Stimulated activated CD8-positive, alpha-beta memory T cell treated with anti-CD3 and anti-CD28 coated beads, Interleukin-15, amount 100 ng/mL, for 48 hours (primary cell): ENCODE results near the gene HSPB9.

Source experiments
- DNase-seq, 2 donors: peaks; one replicate each; pipeline ENCODE4 v3.0.0-alpha.2; 2020; ENCODE audit warnings: low read depth in 2 of 2

HSPB9 gene

GRCh38 chr17:42122371-42123303 lies at the start of gene HSPB9:
TSS of gene HSPB9 (plus strand) at chr17:42122804. CDS start at chr17:42122851, 47 bp downstream.
- no peak for DNase-seq

- DNase-seq = no peak
Measured at GRCh38 chr17:42075789-42076188, 46.8 kb upstream of the HSPB9 start.

DNA sequence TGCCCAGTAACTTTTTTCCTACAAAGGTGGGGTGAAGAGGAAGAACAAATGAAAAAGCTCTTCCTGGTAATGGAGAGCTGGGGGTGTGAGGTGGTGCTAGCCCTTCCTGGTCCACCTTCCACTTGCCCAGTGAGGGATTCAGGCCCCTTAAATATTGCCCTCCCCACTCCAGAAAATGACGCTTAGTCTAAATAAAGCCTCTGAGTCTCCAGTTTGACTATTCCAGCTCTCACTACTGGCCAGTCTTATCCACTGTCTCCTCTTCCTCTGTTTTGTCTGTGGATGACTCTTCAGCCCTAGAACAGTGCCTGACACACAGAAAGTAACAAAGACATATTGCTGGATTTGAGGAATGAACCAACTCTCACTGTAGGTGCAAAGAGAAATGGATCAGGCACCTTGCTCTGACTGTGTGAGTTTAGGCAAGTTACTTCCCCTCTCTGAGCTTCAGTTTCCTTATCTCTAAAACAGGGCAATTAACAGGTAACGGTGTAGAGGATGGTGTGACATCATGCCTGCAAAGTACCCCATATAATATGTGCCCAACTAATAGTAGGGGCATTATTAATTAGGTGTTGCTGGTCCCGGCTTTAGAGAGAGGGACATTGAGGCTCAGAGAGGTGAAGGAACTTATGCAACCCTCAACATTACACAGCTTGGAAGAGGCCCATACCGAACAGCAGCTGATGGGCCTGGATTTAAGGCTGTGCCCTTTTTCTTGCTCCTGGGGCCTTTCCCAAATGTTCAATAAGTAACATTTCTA lies 45.6 kb upstream of the HSPB9 start:
- DNase-seq = no peak

GRCh38 chr17:42077755-42078154 lies 44.8 kb upstream of the HSPB9 start:
- no peak for DNase-seq

GRCh38 chr17:42078396-42079043 lies 44.1 kb upstream of the HSPB9 start:
- no peak for DNase-seq

GRCh38 chr17:42079541-42079940 lies 43.1 kb upstream of the HSPB9 start:
- no peak for DNase-seq

GRCh38 chr17:42081516-42082129 lies 41.0 kb upstream of the HSPB9 start:
- DNase-seq = no peak

DNA sequence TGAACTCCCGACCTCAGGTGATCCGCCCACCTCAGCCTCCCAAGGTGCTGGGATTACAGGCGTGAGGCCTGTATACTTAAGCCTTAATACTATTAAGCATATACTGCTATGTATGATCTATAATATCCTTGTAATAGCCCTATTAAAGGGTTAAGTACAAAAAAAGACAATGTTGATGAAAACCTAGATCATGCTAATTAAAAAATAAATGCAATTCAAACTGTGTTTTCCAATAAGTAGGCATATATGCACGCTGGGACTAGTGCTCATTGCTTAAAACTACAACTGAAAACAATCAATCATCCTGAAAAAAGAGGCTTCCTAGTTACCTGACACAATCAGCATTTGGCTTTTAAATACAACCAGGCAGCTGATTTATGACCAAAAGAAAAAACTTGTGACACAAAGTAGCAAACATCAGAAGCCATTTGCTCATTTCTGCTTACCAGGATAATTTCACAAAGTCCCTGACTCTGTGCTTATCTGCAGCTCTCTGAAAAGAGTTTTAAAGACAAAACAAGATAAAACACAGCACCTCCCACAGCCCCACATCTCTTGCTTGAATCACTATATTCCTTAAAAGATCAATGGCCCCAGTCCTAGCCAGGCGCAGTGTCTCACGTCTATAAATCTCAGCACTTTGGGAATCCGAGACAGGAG lies 35.4 kb upstream of the HSPB9 start:
- DNase-seq = no peak

DNA sequence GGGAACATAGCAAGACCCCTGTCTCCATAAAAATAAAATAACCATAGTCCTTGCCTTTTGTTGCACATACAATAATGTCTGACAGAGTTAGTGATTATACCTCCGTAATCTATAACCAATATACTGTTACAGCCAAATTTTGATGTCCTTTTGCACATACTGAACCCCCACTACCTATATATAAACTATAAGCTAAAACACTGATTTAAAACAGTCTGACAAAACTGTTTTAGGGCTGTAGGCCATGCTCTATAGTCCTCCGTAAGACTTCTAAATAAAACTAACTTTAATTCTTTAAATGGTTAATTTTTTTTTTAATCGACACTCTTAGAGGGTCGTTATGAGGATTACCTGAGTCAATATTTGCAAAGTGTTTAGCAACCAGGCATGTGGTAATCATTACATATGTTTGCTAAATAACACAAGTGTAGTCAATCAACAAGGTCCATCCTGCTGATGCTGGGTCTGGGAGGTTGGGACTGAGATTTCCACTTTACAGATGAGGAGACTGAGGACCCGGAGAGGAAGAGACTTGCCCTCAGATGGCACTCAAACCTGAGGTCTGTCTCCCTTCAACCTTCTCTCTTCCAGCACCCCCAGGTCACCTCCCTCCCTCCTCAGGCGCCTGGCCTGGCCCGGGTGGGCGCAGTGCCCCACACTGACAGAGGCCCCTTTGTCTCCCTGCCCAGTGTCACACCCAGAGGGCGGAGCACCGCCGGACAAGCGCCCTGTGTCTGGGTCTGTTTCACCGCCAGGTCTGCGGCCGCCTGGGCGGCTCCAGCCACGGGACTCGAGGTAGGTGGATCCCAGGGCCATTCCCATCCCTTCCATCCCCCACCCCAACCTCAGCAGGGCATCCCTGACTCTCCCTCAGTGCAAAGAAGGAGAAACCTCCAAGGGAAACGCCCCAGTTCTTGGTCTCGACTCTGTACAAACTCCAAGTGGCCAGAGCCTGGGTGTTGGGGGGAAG lies 34.6 kb upstream of the HSPB9 start:
- no peak for DNase-seq

- no peak for DNase-seq
Measured at GRCh38 chr17:42088736-42089135, 33.9 kb upstream of the HSPB9 start.

DNA sequence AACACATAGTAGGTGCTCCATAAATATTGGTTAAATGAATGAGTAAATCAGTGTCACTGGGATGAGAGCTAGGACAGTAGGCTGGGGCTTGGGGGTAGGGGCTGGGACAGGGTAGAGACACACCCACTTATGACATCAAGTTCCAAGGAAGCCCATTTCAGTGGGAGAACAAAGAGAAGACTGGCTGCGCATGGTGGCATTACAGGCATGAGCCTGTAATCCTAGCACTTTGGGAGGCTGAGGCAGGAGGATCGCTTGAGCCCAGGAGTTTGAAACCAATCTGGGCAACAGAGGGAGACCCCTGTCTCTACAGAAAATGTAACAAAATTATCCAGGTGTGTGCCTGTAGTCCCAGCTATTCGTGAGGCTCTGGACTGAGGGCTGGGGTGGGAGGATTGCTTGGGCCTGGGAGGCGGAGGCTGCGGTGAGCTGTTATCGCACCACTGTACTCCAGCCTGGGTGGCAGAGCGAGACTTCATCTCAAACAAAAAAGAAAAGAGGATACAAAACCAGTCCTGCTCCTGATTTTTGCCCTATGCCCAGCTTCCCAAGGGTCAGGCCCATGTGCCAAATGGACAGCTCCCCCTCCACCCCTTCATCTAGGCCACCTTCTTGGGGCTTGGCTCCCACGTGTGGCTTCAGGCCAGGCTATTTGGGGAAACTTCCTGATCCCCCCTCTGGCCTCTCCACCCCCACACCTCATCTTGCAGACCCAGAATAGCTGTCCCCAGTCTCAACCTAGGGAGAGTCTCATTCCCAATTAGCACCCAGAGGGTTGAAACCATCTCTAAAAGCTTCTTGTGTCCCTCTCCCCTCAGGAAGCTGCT lies 31.4 kb upstream of the HSPB9 start:
- no peak for DNase-seq

- no peak for DNase-seq
Measured at GRCh38 chr17:42092939-42093338, 29.7 kb upstream of the HSPB9 start.

DNA sequence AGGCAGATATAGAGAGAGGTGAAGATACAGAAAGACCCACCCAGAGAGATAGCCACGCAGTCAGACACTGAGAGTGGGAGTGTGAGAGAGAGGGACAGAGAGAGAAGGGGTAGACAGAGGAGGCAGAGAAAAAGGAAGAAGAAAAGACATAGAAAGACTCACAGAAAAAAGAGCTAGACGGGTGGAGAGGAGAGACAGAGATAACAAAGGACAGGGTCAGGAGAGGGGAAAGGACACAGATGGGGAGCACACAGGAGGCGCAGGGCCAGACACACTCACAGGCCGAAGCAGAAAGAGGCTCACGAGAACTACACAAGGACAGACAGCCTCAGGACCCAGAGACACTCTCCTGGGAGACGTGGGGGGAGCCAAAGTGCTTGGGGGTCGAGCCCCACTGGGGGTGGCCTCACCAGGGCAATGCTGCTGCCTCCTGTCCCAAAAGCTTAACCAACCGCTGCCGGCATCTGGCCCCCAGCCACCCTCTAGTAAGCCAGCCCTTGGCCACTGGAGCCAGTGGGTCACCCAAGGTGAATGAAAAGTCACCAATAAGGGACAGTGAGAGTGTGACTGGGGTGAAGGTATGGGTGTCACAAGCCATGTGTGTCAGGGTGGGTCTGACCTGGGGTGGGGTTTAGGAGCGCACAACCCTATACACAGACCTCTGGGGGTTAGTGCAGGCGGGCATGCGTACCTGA lies 28.1 kb upstream of the HSPB9 start:
- no peak for DNase-seq

DNA sequence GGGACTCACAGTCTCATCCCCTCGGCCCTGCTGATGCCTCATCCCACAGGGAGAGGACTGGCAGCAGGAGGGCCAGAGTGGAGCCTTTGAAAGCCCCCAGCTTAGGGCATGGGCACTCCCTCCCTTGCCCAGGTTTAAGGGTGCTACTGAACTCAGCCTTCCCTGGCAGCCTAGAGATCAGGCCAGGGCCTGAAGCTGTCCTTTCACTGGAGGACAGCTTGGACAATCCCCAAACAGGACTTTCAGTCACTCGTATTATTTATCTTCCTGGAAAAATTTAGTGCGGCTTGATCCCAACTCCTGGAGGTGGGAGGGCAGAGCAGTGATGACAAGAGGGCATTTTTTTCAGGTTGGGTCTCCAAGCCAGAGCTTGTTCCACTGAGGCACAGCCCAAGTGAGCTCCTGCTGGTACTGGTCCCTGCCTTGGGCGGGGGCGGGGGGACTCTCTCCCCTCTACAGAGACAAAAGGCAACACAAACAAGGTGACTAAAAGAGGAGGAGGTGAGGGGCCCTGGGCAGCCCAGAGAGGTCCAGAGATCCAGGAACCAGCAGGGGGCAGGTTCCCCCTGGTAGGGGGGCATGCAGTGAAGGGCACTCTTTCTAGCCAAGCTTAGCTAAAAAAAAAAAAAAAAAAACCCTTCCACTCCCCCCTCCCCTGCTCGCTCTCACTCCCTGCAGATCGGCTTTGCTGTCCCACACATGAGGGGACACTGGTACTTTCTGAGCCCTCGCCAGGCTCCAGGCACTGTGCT lies 26.1 kb upstream of the HSPB9 start:
- DNase-seq = no peak

DNA sequence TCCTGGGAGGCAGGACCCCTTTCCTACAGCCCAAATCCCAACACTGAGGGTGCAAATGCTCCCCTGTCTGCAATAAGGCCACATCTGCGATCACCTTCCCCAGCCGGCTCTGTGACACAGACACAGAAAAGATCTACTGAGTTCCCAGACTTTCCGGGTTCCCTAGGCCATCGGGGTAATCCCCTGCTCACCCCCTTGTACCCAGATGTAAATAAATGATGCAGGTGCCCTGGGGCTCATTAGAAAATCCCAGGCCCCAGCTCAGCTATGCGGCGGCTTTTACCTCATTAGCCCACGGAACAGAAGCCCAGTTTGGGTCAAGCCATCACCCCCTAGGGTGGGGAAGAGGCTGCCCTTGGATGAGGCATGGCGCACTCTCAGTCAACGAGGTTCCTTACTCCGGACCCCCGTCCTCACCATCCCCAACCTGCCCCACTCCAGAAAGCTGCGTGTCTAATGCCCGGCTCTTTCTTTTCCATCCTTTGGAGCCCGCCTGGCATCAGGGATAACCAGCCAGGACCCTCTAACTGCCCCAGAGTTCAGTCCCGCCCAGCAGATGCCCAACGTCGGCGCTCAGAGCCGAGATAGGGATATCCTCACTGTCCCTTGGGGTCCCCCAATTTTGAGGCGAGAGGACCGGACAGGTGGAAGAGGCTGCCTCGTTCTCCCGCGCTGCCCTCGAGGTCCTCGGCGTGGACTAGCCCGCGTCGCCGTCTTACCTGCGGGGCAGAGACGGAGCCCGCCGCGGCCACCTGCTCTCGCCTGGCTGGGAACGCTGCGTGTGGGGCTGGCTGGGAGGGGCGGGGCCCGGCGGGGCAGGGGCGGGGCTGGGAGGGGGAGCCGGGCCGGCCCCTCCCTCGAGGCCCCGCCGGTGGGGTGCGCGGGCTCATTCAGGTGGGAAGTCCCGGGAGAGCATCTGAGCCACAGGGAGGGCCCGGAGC lies 24.6 kb upstream of the HSPB9 start, which contains the start of gene ZNF385C:
TSS of gene ZNF385C (minus strand) at position 783 of the 941 bp plus-strand sequence. CDS start 35,417 bp downstream, outside the sequence.
- DNase-seq = no peak

- DNase-seq = no peak
Measured at GRCh38 chr17:42098730-42099399, 23.7 kb upstream of the HSPB9 start.
